GM18907 (cell line): ENCODE measurements around the gene HPCAL1.

Experiments
- ATAC-seq: cut with Tn5 transposase; IDR thresholded peaks from one replicate; pipeline ENCODE4 v1.9.1; 2021; ENCODE audit warnings: mild to moderate bottlenecking, moderate library complexity; ENCODE audit not compliant: unreplicated experiment

HPCAL1 gene

GRCh38 chr2:10300997-10301940 lies 1.4 kb upstream of the HPCAL1 start:
- no peak for ATAC-seq

- no peak for ATAC-seq
These were observed 694 bp upstream of the HPCAL1 start for GRCh38 chr2:10301941-10302478.

DNA sequence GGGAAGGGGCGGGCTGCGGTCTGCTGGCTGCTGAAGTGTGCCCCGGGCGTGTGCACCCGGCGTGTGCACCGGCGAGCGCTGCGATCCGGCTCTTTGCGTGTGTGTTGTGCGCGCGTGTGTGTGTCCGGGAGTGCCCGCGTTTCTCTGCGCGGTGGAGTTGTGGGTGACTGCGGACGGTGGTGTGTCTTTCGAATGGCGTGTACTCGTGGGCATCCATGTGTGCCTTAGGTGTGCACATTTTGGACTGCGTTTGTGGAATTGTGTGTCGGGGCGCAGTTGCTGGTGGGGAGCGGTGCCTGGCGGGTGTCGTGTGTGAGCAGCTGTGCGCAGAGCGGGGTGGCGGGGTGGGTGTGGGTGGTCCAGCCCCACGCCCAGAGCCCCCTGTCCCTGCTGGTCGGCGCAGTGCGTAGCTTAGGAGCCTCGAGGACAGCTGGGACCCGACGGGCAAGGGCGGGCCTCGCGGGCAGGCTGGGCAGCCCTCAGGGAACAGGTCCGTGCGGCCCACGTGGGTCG lies 533 bp downstream of the HPCAL1 start:
- ATAC-seq, result peak; percentile 5

GRCh38 chr2:10303694-10304378 lies 1.1 kb downstream of the HPCAL1 start:
- peak; percentile 13 for ATAC-seq

- no peak for ATAC-seq
These were observed 2.0 kb downstream of the HPCAL1 start for GRCh38 chr2:10304458-10305253.

GRCh38 chr2:10305254-10305635 lies 2.5 kb downstream of the HPCAL1 start:
- no peak for ATAC-seq

GRCh38 chr2:10305715-10306114 lies 3.0 kb downstream of the HPCAL1 start:
- no peak for ATAC-seq

GRCh38 chr2:10306901-10307463 lies 4.3 kb downstream of the HPCAL1 start:
- ATAC-seq, result no peak

- no peak for ATAC-seq
These were observed 5.0 kb downstream of the HPCAL1 start for GRCh38 chr2:10307561-10308156.

- ATAC-seq, result no peak
These were observed 6.2 kb downstream of the HPCAL1 start for GRCh38 chr2:10308866-10309265.

DNA sequence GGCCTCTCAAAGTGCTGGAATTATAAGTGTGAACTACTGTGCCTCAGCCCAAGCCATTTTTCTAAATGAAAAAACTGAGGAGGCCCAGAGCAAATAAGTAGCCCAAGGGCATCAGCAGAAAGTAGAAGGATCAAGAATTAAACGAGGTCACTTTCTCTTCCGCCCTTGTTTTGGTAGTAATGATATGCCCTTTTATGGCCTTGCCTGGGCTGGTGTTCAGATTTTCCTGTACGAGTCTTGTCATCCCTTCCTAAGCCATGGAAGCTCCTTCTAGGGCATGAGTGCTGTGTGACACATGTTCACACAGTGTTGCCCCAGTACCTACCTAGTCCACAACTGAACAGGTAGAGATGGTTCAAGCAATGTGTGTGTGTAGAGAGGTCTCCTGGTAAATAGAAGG lies 6.6 kb downstream of the HPCAL1 start:
- ATAC-seq, result no peak

- no peak for ATAC-seq
These were observed 7.7 kb downstream of the HPCAL1 start for GRCh38 chr2:10310309-10310888.

GRCh38 chr2:10311736-10312135 lies 9.0 kb downstream of the HPCAL1 start:
- no peak for ATAC-seq

DNA sequence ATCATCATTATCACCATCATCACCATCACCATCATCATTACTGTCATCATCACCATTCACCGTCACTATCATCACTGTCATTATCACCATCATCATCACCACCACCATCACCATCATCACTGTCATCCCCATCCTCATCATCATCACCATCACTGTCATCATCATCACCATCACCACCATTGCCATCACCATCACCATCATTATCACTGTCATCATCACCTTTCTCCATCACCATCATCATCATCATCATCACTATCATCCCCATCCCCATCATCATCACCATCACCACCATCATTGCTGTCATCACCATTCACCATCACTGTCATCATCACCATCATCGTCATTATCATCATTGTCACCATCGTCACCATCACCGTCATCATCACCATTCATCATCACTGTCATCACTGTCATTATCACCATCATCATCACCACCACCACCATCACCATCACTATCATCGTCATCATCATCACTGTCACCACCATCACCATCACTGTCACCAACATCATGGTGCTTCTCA lies 9.8 kb downstream of the HPCAL1 start:
- no peak for ATAC-seq

DNA sequence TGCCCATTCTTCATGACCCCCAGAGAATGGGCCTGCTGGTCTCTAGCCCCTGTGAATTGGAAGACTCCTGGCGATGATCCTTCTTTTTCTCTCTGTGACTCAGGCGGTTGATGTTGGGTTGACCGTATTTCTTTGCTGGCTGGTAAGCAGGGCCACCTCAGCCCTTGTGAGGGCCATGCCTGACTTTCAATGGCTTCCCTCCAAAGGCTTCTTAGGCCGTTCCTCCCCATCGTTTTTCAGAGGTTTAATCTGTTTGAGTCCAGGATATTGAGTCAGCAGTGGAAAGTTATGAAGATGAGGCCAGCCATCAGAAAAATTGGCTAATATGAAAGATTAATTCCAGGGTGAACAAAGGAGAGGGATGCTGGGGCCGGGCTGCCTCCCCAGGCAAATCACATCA lies 13.6 kb downstream of the HPCAL1 start:
- no peak for ATAC-seq

DNA sequence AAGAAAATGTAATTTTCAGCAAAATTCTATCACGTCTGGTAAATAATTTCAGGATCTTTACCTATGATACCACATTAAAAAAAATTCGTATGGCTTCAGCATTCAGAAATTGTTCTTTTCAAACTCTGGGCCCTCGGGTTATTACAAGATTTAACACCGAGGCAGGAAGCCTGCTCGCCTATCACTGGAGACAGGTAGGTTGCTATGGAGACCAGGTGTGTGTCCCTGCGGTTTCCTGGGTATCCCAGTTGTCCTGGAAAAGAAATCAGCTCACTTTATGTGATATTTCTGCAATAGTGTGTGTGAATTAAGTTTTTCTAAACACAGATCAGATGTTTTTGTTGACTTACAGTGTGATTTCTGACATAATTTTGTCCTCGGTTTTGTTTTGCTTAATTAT lies 14.2 kb downstream of the HPCAL1 start:
- ATAC-seq, result no peak

- no peak for ATAC-seq
These were observed 14.9 kb downstream of the HPCAL1 start for GRCh38 chr2:10317646-10318045.

DNA sequence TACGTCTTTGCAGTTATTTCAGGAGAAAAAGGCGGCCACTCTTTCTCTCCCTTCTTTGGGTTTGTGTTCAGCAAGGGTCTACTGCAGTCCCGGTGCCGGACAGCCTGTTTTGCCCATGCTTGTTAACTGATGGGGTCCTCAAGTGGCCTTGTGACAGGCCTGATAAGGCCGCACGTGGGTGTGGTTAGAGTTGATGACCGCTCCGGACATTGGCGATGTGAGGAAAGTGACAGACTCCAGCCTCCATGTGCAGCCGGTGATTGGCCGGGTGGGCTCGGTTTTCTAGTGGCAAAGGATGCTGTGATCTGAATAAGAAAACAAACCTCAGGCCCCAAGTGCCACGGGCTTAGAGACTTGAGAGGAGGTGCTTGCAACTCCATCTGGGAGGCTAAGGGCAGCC lies 15.6 kb downstream of the HPCAL1 start:
- ATAC-seq, result no peak

DNA sequence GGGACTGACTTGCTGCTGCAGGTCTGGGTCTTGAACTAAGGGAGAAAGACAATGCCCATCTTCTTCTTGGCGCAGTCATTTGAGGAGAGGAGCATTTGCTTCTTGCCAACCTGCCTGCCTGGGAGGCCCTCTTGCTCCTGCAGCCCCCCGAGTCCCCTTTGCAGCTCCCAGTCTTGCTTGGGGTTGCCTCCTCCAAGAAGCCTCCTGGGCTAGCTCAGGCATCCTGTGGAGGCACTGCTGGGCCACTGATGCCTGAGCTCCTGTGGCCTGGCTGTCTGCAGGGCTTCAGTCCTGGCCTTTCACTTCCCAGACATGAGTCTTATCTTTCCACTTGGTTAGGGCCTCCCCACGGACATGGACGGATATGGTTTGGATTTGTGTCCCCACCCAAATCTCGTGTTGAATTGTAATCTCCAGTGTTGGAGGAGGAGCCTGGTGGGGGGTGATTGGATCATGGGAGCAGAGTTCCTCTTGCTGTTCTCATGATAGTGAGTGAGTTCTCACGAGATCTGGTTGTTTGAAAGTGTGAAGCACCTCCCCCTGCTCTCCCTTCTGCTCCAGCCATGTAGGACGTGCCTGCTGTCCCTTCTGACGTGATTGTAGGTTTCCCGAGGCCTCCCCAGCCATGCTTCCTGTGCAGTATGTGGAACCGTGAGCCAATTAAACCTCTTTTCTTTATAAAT lies 17.3 kb downstream of the HPCAL1 start:
- ATAC-seq, result no peak
